Measurements from ENCODE around the gene APPBP2. TPM values are rescaled to one million over a fixed set of nuclear protein-coding genes. Genes with fewer than 3 reads are reported as not detected.
A peak's percentile ranks its signal among the peaks of the same experiment; 100 is the strongest.

APPBP2 gene
- total RNA-seq, 3 donors from 2014 or later (not counting 1 experiment from before 2014, with no cell fraction given): 18.2 to 23.2 (median 23.0) TPM

DNA sequence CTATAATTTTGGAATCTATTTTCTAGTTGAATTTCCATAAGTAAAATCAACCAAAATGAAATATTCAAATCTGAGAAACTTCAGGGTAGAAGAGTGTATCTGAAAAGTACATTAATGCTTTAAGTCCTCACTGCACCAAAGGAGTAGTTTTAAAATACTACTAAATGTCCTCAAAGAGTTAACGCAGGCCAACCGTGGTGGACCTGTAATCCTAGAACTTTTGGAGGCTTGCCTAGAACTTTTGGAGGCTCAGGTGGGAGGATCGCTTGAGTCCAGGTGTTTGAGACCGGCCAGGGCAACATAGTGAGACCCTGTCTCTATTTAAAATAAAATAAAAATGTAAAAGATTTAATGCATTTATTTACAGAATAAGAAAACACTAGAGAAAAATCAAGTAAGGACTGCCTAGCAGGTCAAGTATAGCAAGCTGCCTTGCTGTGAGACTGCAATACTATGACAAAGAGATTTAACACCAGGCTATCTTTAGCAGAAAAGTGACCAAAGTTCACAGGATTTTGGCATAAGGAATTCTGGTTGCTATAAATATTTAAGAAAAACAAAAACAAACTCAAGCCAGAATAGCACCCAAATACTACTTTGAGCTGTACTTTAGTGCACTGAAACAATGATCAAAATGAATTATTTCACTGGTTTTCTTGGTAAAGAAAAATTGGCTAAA, 62.7 kb downstream of the APPBP2 start:
- H3K4me1 Mint-ChIP-seq: peaks cover 5 to 6% of the 10 kb centered on the region in 2 donors
- no peak for DNase-seq
- no peaks in the 10 kb centered on the region for H3K4me1 ChIP-seq (ENCODE audit: control insufficient read depth, insufficient read depth, low read length)
- H3K4me3 Mint-ChIP-seq: no peak overlapping the region
- no peaks in the 10 kb centered on the region for H3K27me3 Mint-ChIP-seq (ENCODE audit: low read depth in 2 of 2)
- no peak overlapping the region for H3K27ac ChIP-seq (ENCODE audit: low read length)
- H3K27me3 ChIP-seq (ENCODE audit: control insufficient read depth, insufficient read depth, low read length): no peaks in the 10 kb centered on the region
- no peak overlapping the region for H3K27ac Mint-ChIP-seq
- ATAC-seq: no peak
- H3K9me3 ChIP-seq (ENCODE audit: control insufficient read depth, insufficient read depth, low read length): no peaks in the 10 kb centered on the region
- 96% methylated on average over 3 of the region's 4 CpGs for WGBS (ENCODE audit: insufficient coverage)
- no peak overlapping the region for H3K4me3 ChIP-seq (ENCODE audit: low read length)
- peaks cover 5% of the 10 kb centered on the region for H3K36me3 Mint-ChIP-seq
- peaks cover 71% of the 10 kb centered on the region for H3K36me3 ChIP-seq (ENCODE audit: control insufficient read depth, insufficient read depth, low read length)
- intact Hi-C loops (cut with micrococcal nuclease): no loop called here
- TF ChIP-seq, protein P1, sequence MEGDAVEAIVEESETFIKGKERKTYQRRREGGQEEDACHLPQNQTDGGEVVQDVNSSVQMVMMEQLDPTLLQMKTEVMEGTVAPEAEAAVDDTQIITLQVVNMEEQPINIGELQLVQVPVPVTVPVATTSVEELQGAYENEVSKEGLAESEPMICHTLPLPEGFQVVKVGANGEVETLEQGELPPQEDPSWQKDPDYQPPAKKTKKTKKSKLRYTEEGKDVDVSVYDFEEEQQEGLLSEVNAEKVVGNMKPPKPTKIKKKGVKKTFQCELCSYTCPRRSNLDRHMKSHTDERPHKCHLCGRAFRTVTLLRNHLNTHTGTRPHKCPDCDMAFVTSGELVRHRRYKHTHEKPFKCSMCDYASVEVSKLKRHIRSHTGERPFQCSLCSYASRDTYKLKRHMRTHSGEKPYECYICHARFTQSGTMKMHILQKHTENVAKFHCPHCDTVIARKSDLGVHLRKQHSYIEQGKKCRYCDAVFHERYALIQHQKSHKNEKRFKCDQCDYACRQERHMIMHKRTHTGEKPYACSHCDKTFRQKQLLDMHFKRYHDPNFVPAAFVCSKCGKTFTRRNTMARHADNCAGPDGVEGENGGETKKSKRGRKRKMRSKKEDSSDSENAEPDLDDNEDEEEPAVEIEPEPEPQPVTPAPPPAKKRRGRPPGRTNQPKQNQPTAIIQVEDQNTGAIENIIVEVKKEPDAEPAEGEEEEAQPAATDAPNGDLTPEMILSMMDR (IDR thresholded peaks at IDR 0.05): no peak
- H3K9me3 Mint-ChIP-seq: no peaks in the 10 kb centered on the region

DNA sequence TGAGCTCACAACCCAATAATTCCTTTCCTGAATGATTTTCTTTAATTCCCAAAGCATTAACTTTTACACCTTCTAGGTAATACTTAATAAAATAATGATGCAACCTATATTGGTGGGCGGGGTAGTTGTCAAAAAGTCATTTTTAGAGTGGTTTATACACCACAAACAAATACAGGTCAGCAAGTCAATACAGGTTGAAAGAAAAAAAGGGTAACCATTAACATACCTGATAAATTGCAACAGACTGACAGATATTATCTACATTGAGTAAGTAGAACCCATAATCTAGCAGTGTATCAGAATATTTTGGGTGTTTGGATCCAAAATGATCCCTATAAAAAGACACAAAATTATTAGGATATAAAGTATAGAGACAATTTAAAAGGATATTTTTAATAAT, 64.5 kb downstream of the APPBP2 start:
- intact Hi-C loops (cut with micrococcal nuclease): no loop called here
- peaks cover 5% of the 10 kb centered on the region for H3K36me3 Mint-ChIP-seq
- TF ChIP-seq, protein P1 (IDR thresholded peaks at IDR 0.05): no peak

DNA sequence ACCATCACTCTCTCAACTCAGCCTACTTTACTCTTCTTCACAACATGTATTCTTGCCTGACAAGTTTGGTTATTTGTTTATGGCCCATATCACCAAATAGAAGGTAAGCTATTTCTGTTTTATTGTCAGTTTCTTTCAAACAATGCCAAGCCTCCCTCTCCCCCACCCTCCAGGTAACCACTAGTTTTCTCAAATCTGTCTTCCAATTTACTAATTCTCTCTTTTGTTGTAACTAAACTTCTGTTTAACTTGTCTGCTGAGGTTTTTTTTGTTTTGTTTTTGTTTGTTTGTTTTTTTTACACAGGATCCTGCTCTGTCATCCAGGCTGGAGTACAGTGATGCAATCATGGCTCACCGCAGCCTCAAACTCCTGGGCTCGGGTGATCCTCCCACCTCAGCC, 68.9 kb downstream of the APPBP2 start:
- no peak for ATAC-seq
- TF ChIP-seq, protein P1 (IDR thresholded peaks at IDR 0.05): no peak
- no peaks in the 10 kb centered on the region for H3K9me3 Mint-ChIP-seq
- no peaks in the 10 kb centered on the region for H3K36me3 Mint-ChIP-seq
- H3K27ac Mint-ChIP-seq: peak overlapping the region in 1 of 2 donors; percentile 10
- H3K27me3 Mint-ChIP-seq (ENCODE audit: low read depth in 2 of 2): no peaks in the 10 kb centered on the region
- no peak for DNase-seq
- no peaks in the 10 kb centered on the region for H3K27me3 ChIP-seq (ENCODE audit: control insufficient read depth, insufficient read depth, low read length)
- H3K36me3 ChIP-seq (ENCODE audit: control insufficient read depth, insufficient read depth, low read length): peaks cover 63% of the 10 kb centered on the region
- intact Hi-C loops (cut with micrococcal nuclease): no loop called here
- no peak overlapping the region for H3K4me3 Mint-ChIP-seq
- no peaks in the 10 kb centered on the region for H3K4me1 ChIP-seq (ENCODE audit: control insufficient read depth, insufficient read depth, low read length)
- H3K4me3 ChIP-seq (ENCODE audit: low read length): no peak overlapping the region
- H3K4me1 Mint-ChIP-seq: peaks cover 0 to 6% of the 10 kb centered on the region in 2 donors
- H3K9me3 ChIP-seq (ENCODE audit: control insufficient read depth, insufficient read depth, low read length): no peaks in the 10 kb centered on the region
- H3K27ac ChIP-seq (ENCODE audit: low read length): no peak overlapping the region
- 97% methylated on average over 2 of the region's 2 CpGs for WGBS (ENCODE audit: insufficient coverage)

More for the DNA sequence above, 64.5 kb downstream of the APPBP2 start:
- Histone ChIP-seq H3K27me3 (ENCODE audit: control insufficient read depth, insufficient read depth, low read length) (no peaks in the 10 kb centered on the region), H3K36me3 (ENCODE audit: control insufficient read depth, insufficient read depth, low read length) (peaks cover 67% of the 10 kb centered on the region), H3K9me3 (ENCODE audit: control insufficient read depth, insufficient read depth, low read length) (no peaks in the 10 kb centered on the region), H3K4me3 (ENCODE audit: low read length) (no peak overlapping the region), H3K4me1 (ENCODE audit: control insufficient read depth, insufficient read depth, low read length) (no peaks in the 10 kb centered on the region), H3K27ac (ENCODE audit: low read length) (no peak overlapping the region)
- H3K4me3 Mint-ChIP-seq: no peak overlapping the region
- DNase-seq (no peak), ATAC-seq (no peak)
- H3K9me3 Mint-ChIP-seq: no peaks in the 10 kb centered on the region
- H3K27me3 Mint-ChIP-seq (ENCODE audit: low read depth in 2 of 2): no peaks in the 10 kb centered on the region
- no CpG with 5 or more reads among the region's 1 CpG for WGBS (ENCODE audit: insufficient coverage)
- H3K27ac Mint-ChIP-seq: no peak overlapping the region
- H3K4me1 Mint-ChIP-seq: peaks cover 0 to 8% of the 10 kb centered on the region in 2 donors

DNA sequence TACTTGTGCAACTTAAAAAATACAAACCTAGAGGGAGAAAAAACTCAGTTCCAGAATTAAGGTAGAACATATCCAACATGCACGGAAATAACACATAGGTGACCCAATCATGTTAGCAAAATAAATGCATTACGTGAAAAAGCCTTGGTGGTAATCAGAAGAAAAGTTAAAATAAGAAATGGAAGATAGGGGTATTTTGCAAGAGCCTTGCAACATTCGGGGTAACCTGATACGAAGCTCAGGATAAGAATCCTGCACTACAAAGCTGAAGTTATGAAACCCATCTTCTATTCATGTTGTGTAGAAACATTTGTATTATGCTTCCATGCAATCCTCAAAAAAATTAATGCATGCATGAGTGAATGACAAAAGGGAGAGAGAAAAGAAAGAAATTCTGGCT, 70.7 kb downstream of the APPBP2 start:
- DNase-seq (no peak), ATAC-seq (no peak)
- no peaks in the 10 kb centered on the region for H3K27me3 Mint-ChIP-seq (ENCODE audit: low read depth in 2 of 2)
- H3K4me1 Mint-ChIP-seq: peaks cover 0 to 6% of the 10 kb centered on the region in 2 donors
- no peaks in the 10 kb centered on the region for H3K9me3 Mint-ChIP-seq
- no peaks in the 10 kb centered on the region for H3K36me3 Mint-ChIP-seq
- Histone ChIP-seq H3K27ac (ENCODE audit: low read length) (no peak overlapping the region), H3K4me1 (ENCODE audit: control insufficient read depth, insufficient read depth, low read length) (no peaks in the 10 kb centered on the region), H3K4me3 (ENCODE audit: low read length) (no peak overlapping the region), H3K9me3 (ENCODE audit: control insufficient read depth, insufficient read depth, low read length) (no peaks in the 10 kb centered on the region), H3K27me3 (ENCODE audit: control insufficient read depth, insufficient read depth, low read length) (no peaks in the 10 kb centered on the region), H3K36me3 (ENCODE audit: control insufficient read depth, insufficient read depth, low read length) (peaks cover 61% of the 10 kb centered on the region)
- WGBS (ENCODE audit: insufficient coverage): 97% methylated on average over 3 of the region's 4 CpGs
- H3K27ac Mint-ChIP-seq: no peak overlapping the region
- intact Hi-C loops (cut with micrococcal nuclease): no loop called here
- H3K4me3 Mint-ChIP-seq: no peak overlapping the region
- TF ChIP-seq, protein P1 (IDR thresholded peaks at IDR 0.05): no peak

Data from natural killer cell (primary cell).